OCI-M2 (cell line): ENCODE results near the gene KAT2B.

Experiments
- DNase-seq: peaks from one replicate; lab custom pipeline; 2025; ENCODE audit not compliant: unreplicated experiment; lab: John Stamatoyannopoulos, UW

KAT2B gene

DNA sequence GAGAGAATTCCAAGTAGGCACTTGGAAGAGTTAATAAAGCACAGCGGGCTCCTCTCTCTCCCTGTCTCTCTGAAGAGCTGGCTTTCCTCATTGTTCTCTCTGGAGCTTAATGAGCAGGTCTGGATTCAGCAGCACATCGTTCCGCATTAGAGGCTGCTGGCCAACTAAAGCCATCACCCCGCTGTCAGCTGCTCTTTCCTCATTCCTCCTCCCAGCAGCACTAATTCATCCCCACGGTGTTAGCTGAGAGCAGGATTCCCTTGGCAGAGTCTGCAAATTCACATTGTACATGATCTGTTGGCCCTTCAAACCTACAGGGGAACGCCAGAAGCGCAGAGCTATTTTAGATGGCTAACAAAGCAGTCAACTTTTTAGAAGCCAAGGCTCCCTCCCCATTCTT, 101.6 kb downstream of the KAT2B start:
- no peak for DNase-seq

DNA sequence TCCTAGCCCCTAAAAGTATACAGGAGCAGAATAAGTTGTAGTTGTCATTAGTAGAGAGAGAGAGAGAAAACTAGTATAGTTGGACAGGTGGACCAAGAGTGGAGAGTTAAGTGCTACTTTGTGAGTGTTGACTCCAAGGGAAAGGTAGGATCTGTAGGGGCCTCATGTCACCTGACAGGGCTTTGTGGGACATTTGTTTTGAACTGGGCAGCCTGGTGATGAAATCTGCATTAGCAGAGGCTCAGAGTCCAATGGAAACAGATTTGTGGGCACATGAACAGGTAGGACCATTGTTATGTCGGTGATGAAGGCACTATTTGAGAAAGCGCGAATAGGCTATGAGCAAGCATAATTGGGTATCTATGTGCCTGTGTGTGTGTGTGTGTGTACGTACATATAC, 102.3 kb downstream of the KAT2B start:
- DNase-seq = no peak

DNA sequence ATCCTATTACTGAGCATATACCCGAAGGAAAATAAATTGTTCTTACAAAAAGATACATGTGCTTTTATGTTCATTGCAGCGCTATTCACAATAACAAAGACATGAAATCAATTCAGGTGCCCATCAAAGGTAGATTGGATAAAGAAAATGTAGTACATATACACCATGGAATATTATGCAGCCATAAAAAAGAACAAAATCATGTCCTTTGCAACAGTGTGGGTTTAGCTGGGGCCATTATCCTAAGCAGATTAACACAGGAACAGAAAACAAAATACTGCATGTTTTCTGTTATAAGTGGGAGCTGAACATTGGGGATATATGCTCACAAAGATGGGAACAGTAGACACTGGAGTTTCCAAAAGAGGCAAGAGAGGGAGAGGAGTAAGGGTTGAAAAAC, 103.3 kb downstream of the KAT2B start:
- DNase-seq = no peak

DNA sequence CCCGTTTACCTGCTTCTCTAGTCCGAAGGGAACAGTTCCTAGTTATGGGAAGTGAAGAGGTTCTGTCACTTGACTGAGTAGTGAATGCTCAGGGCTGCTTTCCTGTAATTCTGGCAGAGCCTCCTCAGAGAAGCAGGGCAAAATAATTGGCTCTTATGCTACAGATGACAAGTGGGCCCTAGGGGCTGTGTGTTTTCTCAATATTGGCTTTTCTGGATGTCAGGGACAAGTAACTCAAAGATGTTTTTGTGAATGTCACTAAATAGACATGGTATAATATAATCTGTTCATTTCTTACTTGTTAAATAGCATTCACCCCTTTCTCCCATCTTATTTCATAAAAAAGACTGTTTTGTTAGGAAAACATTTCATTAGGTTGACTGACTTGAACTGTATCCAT, 105.6 kb downstream of the KAT2B start:
- no peak for DNase-seq

DNA sequence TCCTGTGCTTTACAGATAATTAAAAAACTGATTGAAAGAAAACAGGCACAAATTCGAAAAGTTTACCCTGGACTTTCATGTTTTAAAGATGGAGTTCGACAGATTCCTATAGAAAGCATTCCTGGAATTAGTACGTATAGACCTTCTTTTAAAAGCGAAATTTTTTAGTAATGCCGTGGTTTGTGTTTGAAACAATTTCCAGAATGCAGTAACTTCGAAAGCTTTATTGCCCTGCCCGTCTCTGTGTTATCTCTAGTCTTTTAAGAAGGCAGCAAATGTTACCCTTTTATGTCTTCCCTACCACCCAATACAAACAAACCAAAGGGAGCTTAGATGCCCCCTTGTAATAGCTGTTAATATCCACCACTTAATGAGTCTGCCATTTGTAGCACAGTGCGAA, 106.1 kb downstream of the KAT2B start:
- DNase-seq = no peak

DNA sequence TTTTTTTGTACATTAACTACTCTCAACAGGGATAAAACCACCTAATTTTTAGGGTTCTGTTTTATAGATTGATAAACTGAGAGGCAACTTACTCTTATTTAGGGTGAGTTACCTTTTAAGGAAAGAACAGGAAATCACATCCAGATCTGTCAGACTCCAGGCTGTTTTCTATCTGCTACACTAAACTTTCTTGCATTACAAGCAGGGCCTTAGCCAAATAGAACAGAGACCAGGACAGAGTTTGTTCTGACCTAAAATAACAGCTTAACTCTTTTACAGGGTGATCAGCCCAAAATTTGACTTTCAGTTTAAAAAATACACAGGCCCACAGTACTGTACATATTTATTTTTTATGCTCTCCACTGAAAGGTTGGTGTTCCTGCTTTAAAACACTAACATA, 107.1 kb downstream of the KAT2B start:
- DNase-seq = no peak

DNA sequence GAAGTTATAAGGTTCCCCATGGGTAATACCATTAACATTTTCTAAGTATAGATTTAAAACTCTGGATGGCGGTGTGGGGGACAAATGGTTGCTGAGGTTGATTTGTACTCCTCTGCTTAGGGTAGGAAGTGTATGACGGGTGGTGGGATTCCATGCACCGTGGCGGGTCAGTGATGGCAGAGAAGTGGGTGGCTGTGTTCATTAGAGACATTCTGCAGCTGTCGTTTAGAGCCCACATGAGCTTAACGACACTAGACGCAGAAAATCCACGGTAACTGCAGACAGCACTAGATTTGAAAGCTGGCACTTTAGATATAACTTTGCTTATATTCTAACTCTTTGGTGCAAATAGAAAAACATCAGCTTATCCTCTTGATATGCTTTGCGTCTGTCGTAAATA, 108.2 kb downstream of the KAT2B start:
- DNase-seq = no peak

DNA sequence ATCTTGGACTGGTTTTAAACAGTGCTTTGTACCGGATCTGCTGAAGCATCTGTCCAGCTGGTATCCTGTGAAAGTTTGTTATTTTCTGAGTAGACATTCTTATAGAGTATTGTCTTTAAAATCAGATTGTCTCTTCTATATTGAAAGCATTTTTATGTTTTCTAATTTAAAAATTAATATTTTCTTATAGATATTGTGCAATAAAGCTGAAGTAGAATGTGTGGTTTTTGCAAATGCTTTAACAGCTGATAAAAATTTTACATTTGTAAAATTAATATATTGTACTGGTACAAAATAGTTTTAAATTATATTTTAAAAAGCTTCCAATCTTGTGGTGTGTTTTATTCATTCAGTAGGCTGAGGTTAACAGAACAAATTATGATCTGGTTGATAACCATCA, 113.8 kb downstream of the KAT2B start:
- no peak for DNase-seq

DNA sequence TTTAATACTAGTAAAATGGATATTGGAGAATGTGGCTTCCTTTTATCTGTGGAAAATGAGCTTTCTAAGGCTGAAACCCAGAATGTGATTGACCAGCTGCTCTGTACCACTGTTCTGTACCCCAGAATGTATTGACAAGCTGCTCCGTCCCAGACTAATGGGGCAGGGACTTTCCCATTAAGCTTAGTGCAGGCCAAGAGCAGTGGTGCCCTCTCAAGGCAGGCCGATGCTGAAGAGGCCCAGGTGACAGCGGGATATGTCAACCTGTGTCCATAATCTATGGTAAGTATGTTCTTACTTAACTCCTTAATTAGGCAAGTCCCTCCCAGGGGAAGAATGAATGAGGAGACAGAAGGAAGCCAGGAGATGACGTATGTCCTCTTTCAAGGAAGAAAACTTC, 114.7 kb downstream of the KAT2B start:
- DNase-seq = no peak

DNA sequence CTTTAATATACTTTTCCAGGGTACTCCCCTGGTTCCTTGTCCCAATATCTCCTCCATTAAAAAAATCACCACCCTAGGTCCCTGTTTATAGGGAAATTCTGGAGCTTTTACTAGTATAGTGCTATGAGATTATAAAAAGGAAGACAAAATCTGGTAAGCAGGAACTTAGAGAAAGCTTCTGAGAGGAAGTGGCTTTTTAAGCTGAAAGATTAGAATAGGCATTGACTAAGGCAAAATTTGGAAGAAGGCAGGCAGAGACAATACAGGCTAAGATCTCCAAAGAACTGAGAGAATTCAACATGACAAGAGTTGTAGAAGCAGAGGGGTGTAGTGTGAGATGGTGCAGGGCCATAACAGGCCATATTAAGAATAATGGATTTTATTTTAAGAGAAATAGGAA, 120.0 kb downstream of the KAT2B start:
- DNase-seq = no peak

DNA sequence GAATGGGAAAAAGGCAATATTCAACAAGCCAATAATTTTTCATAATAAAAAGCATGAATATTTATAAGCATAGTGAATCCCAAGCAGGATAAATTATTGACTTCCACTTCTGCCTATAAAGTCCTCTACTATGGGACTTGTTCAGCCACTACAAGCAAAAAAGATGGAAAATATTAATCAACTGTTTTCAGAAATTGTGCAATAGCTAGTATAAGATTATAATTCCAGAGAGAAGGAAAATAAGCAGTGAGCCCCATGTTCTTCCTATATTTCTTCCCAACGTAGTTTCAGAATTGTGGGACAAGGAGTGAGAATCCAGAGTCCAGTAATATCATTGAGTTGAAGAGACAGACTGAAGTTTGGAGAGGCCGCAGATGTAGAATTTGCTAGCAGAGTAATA, 121.5 kb downstream of the KAT2B start:
- DNase-seq = no peak

DNA sequence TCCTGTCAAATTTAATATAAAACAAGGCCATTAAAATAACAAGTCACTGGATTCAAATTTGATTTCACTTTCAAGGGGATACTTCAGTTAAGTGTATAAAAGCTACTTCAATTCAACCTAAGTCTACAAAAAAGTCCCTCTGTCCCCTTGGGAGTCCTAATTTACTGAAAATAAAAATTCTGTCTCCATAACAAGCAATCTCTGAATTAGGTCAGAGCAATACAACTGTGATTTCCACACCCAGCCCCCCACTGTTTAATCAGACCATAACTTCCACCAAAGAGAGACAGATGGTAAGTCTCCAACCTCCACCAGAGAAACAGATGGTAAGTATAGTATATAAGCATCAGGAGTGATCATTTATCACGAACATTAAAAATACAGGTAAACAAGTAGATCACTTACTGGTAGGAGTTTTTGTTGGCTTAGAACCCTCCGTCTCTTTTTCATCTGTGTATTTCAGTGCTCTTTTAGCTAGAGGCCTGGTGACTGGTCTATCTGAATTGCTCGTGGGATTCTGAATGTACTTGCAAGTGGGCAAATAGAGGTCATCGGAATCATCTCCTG, 133.7 kb downstream of the KAT2B start:
- no peak for DNase-seq

DNA sequence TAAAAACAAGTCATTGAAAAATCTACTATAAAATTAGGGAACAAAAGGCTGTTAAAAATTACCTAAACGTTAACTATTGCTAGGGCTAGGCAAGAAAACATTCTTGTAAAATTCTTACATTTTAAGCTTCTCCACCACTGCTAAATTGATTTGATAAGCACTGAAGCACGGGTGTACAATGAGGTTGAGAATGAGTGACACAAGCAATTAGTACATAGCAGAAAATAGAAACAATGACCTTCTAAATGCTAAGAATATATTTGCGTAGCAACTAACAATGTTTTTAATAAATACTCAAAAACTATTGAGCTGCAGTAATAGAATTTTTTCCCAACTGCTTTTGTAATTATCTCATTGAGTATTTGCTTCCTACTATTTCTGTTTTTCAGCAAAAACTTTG, 141.0 kb downstream of the KAT2B start:
- DNase-seq = no peak

DNA sequence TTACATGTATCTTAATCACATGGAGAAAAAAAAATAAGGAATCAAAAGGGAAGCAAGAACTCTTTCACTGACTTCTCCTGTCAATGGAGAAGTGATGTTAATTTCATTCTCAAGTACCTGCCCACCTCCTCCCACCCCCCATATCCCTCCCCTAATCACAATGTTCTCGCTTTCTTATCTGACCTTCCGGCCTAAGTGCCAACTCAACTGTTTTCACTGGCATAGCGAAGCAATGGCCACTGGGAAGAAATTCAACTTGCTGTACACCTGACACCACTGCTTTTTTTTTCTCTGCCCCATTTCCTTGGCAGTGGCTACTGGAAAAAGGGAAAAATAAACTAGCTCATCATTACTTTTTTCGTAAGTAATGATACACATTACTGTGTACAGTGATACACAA, 142.0 kb downstream of the KAT2B start:
- no peak for DNase-seq

DNA sequence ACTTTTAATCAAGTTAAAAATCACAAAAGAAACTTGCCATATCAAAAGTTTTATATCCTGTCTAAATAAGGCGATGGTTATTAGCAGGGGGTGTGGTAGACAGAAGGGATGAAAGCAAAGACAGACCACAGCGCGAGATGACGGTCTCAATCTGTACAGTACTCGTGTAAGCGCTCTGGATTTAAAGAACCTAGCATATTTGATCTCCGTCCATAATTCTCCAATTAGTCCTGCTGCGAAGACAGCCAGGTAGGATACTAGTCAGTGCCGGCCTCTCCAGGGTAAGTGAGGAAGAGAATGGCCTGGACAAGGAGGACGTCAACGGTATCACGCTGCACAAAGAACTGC, 145.1 kb downstream of the KAT2B start:
- no peak for DNase-seq

DNA sequence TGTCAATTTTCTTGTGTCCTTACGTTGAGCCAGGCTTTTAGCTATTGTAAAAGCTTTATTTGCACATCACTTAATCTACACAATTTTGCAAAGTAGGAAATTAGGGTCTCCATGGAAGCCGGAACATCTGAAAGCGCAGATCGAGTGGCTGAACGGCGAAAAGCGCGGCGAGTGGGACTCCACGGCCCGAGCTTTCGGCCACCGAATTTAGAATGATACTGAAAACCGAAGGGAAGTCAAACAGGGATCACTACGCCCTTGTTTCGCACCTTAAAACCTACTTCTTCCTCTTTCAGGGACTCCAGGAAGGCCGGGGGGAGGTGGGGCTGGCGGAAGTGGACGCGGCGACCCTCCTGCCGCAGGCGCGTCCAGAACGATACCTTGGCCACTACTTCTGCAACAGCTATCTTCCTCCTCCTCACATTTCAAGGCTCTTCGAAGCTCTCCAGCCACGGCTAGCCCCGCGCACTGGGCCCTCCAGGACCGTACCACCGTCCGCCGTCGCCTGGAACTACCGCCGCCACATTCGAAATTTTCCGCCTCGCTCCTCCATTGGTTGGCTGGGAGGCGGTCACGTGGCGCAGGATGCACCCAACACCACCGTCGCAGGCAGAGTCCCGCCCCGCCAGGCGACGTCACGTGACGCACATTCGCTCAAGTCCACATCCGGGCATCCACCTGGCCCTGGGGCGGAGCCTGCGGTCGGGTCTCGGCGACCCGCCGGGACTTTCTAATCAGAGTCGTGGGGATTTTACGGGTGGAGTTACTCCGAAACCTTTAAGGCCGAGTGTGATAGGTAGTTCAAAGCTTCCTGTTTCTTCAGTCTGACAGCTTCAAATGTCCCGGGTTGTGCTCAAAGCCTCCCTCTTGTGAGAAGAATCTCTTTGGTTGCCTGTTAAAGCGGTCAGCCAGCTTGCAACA, 145.7 kb downstream of the KAT2B start, which contains the start of gene SGO1:
SGO1 (minus strand) TSS at position 528 of the 921 bp plus-strand sequence. CDS start 2,179 bp downstream, outside the sequence.
- DNase-seq = peak; percentile 47

DNA sequence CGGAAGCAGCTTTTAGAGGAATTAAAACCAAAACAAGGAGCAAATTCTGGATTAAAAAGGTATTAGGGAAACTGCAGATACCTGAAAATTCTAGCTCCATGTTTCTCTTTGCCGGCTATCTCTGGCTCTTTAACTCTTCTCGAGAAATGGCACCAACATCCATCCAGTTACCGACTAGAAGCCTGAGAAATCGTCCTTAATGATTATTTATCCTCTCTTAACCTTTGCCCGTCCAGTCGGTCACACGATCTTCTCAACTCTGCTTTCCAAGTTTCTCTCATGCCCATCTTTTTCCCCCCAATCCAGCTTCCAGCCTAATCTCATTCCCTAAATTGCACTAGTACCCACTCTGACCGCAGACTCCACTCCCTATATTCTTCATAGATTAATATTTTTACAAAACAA, 146.4 kb downstream of the KAT2B start:
- no peak for DNase-seq

DNA sequence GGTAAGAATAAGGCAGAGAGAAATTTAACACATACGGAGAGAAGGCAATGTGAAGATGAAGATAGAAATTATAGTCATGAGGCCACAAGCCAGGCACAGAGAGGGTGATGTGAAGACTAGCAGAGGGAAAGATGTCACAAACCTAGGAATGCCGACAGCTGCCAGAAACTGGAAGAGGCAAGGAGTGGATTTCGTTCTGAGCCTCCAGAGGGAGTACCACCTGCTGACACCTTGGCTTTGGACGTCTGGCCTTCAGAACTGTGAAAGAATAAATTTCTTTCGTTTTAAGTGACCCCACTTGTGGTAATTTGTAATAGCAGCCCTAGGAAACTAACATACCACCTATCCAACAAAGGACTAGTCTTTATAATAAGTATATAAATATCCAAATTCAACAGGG, 150.7 kb downstream of the KAT2B start:
- no peak for DNase-seq

DNA sequence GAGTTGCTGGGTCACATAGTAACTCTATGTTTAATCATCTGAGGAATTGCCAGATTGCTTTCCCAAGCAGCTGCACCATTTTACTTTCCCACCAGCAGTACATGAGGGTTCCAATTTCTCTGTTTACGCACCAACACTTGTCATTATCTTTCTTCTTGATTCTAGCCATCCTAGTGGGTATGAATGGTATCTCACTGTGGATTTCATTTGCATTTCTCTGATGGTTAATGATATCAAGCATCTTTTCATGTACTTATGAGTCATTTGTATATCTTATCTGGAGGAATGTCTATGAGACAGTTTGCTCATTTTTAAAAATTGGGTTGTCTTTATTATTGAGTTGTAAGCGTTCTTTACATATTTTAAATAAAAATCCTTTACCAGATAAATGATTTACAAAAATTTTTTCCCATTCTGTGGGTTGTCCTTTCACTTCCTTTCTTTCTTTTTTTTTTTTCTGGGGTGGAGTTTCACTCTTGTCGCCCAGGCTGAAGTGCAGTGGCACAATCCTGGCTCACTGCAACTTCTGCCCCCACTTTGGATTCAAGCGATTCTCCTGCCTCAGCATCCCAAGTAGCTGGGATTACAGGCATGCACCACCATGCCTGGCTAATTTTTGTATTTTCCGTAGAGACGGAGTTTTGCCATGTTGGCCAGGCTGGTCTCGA, 154.7 kb downstream of the KAT2B start:
- DNase-seq = no peak

DNA sequence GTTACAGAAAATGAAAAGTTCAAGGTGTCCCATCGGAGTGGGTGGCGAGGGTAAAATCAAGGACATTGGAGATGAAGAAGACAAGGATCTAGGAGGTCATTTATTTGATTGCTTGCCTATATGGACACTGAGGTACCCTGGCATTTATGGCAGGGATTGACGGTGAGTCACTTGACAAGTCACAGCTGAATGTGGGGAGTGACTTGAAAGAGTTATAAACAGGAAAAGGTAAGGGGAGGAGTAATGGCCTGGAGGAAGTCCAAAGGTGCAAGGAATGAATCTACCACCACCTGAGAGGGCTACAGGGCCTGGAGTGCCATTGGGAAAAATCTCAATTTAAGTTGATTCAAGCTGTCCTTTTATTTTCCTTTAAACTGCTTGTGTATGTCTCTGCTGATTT, 157.5 kb downstream of the KAT2B start:
- no peak for DNase-seq

DNA sequence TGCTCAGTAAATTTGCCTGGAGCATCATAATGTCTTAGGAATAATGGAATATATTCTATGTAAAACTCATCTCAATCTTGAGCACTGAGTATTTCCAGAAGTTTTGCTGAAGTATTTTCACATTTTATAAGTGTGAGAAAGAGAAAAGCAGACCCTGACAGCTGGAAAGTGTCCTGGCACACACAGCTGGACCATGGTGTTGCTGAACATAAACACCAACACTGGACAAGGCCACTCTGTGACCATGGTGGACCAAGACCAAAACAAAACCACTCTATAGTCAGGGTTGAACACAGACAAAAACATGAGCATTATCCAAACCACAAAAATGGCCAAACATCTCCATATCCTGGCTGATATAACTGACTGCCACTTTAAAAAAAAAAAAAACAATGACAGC, 160.9 kb downstream of the KAT2B start:
- DNase-seq = no peak
